ENCODE measurements around the gene UBE2F.
"Not testable (repeated sequence)": the region's sequence is repeated elsewhere in the genome, so short reads cannot be mapped to it uniquely, and the experiment has no call there.

Gene UBE2F

DNA sequence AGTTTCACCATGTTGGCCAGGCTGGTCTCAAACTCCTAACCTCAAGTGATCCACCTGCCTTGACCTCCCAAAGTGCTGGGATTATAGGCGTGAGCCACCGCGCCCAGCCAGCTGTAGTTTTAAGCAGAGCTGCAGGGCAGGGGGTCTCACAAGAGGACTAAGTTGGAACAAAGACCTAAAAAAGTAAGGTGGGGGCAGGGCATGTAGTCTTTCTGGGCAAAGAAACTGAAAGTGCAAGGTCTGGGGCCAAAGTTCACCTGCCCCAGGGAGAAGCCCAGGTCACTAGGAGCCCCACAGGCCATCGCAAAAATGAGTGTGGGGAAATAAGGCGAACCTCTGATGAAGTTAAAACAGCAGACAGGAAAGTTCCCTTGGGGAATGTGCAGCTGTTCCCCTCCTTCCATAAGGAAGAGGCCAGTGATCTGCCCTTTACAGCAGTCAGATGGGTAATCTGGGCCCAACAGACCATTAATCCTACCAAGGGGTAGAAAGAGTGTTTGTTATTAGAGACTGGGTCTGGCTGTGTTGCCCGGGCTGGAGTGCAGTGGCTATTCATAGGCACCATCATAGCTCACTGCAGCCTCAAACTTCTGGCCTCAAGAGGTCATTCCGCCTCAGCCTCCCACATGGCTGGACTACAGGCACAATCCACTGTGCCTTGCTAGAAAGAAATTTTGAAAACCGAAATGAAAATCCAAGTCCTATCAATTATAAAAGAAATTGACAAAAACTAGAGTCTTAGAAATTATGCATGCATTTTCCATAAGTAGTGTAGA lies 96.8 kb downstream of the UBE2F start:
- H3K4me1 ChIP-seq, result peaks cover 14% of the 10 kb centered on the region
- H3K27me3 ChIP-seq (ENCODE audit: low read depth), result no peaks in the 10 kb centered on the region
- no peaks in the 10 kb centered on the region for H3K9me3 ChIP-seq
- in situ Hi-C loops (cut with MboI; ENCODE audit: low sequenced_read_pairs), result no loop called here
- H3K4me3 ChIP-seq, result no peak overlapping the region
- no peak for DNase-seq (ENCODE audit: low spot score in 2 of 2)
- H3K36me3 ChIP-seq (replicated peaks), result peaks cover 47% of the 10 kb centered on the region

DNA sequence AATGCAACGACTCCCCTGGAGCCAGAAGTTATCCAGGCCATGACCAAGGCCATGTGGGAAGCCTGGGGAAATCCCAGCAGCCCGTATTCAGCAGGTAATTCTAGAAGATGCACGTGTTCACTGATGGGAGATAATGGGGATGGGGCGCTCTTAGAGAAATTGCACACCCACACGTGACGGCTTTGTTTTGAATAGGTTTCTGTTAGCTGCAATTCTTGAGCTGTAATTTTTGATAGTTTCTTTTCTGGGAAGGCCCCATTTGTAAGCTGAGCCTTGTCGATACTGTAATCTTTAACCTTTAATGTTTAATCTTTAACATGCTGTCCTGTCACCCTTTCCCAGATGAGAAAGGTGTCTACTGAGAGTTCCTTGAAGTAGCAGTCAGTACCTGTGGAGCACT lies 97.6 kb downstream of the UBE2F start:
- in situ Hi-C loops (cut with MboI; ENCODE audit: low sequenced_read_pairs), result no loop called here
- Histone ChIP-seq H3K27me3 (ENCODE audit: low read depth) (no peaks in the 10 kb centered on the region), H3K9me3 (no peaks in the 10 kb centered on the region), H3K4me3 (no peak overlapping the region), H3K4me1 (peaks cover 14% of the 10 kb centered on the region), H3K36me3 (replicated peaks) (peaks cover 55% of the 10 kb centered on the region)
- DNase-seq (ENCODE audit: low spot score in 2 of 2), result no peak

DNA sequence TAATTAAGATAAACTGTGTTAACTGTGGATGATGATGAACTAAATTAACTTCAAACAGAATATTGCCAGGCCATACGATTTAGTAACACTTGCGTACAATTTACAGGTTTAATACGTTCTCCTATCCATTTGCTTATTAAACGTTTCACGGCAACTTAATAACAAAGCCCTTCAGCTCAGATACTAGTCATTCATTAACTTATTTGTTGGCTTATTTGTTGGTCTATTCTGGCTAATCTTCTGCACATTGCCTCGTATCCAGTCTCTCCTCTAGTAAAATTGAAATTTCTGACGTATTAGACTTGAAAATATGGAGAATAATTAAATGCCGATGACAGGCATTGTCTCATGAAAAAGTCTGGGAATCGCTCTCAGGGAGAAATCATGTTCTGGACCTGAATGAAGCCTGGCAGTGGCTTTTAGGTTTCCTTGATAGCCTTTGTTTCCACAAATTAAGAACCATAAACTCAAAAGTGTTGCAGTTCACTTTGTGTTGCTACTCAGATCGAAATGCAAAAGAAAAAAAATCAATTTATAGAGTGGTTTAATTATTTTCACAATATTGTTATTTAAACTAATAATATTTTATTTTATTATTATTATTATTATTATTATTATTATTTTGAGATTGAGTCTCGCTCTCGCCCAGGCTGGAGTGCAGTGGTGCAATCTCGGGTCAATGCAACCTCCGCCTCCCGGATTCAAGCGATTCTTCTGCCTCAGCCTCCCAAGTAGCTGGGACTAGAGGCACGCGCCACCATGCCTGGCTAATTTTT lies 98.4 kb downstream of the UBE2F start:
- peaks cover 63% of the 10 kb centered on the region for H3K36me3 ChIP-seq (replicated peaks)
- peaks cover 9% of the 10 kb centered on the region for H3K4me1 ChIP-seq
- no peaks in the 10 kb centered on the region for H3K9me3 ChIP-seq
- in situ Hi-C loops (cut with MboI; ENCODE audit: low sequenced_read_pairs), result no loop called here
- no peaks in the 10 kb centered on the region for H3K27me3 ChIP-seq (ENCODE audit: low read depth)
- no peak for DNase-seq (ENCODE audit: low spot score in 2 of 2)
- no peak overlapping the region for H3K4me3 ChIP-seq

DNA sequence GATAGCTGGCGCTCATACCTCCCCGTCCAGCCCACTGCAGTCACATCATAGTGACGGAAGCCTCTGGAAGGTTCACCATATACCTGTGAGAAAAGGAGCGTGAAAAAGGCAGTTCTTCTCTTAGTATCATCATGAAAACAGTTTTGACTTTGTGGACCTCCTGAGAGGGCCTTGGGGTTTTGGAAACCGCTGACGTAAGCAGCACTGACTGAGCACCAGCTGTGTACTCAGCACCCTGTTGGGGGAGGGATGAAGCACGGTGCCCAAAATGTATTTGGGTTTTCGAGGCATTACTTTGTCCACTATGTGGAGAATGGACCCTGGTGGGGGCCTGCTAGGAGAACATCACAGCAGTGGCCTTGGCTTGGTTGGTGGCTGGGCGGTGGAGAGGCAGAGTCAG lies 99.4 kb downstream of the UBE2F start:
- no peak for DNase-seq (ENCODE audit: low spot score in 2 of 2)
- Histone ChIP-seq H3K4me3 (no peak overlapping the region), H3K27me3 (ENCODE audit: low read depth) (no peaks in the 10 kb centered on the region), H3K9me3 (no peaks in the 10 kb centered on the region), H3K4me1 (peaks cover 9% of the 10 kb centered on the region), H3K36me3 (replicated peaks) (peaks cover 70% of the 10 kb centered on the region)
- in situ Hi-C loops (cut with MboI; ENCODE audit: low sequenced_read_pairs), result no loop called here

DNA sequence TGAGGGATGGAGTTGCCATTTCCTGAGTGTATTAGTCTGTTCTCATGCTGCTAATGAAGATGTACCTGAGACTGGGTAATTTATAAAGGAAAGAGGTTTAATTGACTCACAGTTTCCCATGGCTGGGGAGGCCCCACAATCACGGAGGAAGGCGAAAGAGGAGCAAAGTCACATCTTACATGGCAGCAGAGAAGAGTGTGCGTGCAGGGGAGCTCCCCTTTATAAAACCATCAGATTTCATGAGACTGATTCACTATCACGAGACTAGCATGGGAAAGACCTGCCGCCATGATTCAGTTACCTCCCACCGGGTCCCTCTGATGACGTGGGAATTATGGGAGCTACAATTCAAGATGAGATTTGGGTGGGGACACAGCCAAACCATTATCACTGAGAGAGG lies 99.9 kb downstream of the UBE2F start:
- DNase-seq (ENCODE audit: low spot score in 2 of 2); H3K4me1 ChIP-seq; H3K4me3 ChIP-seq; in situ Hi-C loops (cut with MboI; ENCODE audit: low sequenced_read_pairs); H3K27me3 ChIP-seq (ENCODE audit: low read depth); H3K9me3 ChIP-seq: not testable (repeated sequence)
- peaks cover 75% of the 10 kb centered on the region for H3K36me3 ChIP-seq (replicated peaks)

DNA sequence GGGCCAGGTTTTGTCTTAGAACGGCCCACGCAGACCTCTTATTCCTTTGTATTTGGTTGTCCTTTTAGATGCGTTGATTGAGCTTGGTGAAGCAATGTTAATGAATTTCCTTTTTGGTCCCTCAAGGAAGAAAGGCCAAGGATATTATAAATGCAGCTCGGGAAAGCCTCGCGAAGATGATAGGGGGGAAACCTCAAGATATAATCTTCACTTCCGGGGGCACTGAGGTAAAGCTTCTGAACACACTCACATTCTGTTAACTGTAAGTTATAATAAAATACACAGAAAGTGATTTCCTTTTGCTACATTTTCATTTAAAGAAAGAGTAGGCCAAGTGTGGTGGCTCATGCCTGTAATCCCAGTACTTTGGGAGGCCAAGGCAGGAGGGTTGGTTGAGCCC lies 101.1 kb downstream of the UBE2F start:
- H3K36me3 ChIP-seq (replicated peaks), result peaks cover 85% of the 10 kb centered on the region

DNA sequence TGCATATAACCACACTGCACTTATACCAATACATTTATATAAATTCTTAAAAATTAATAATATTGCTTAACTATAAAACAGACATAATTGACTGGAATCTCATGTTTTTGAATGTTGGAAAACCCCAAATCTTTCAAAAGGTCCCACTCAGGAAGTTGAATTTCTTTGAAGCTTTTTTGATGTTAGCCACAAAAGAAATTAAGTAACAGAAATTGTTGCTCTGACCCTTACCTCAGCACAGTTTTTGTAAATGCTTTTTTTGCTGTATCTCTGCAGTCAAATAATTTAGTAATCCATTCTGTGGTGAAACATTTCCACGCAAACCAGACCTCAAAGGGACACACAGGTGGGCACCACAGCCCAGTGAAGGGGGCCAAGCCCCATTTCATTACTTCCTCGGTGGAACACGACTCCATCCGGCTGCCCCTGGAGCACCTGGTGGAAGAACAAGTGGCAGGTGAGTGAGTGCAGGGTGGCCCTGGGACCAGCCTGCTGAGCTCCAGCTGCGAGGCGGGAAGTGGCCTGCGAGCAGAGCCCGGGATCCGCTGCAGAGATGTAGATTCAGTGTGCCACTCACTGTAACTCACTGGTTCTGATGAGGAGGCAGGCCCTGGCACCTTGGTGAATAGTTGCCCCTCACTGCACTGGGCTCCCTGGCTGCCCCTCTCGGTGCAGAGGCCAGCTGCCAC lies 102.4 kb downstream of the UBE2F start:
- no peaks in the 10 kb centered on the region for H3K9me3 ChIP-seq
- no peak for DNase-seq (ENCODE audit: low spot score in 2 of 2)
- no peaks in the 10 kb centered on the region for H3K27me3 ChIP-seq (ENCODE audit: low read depth)
- H3K4me3 ChIP-seq, result no peak overlapping the region
- in situ Hi-C loops (cut with MboI; ENCODE audit: low sequenced_read_pairs), result no loop called here
- H3K36me3 ChIP-seq (replicated peaks), result peaks cover 91% of the 10 kb centered on the region
- H3K4me1 ChIP-seq, result no peaks in the 10 kb centered on the region; the same call in 1 of the 2 replicates

More for the DNA sequence above, 101.1 kb downstream of the UBE2F start:
- H3K4me3 ChIP-seq, result no peak overlapping the region
- no peaks in the 10 kb centered on the region; the same call in 1 of the 2 replicates for H3K4me1 ChIP-seq
- no peak for DNase-seq (ENCODE audit: low spot score in 2 of 2)
- in situ Hi-C loops (cut with MboI; ENCODE audit: low sequenced_read_pairs), result no loop called here
- H3K9me3 ChIP-seq, result no peaks in the 10 kb centered on the region
- no peaks in the 10 kb centered on the region for H3K27me3 ChIP-seq (ENCODE audit: low read depth)

DNA sequence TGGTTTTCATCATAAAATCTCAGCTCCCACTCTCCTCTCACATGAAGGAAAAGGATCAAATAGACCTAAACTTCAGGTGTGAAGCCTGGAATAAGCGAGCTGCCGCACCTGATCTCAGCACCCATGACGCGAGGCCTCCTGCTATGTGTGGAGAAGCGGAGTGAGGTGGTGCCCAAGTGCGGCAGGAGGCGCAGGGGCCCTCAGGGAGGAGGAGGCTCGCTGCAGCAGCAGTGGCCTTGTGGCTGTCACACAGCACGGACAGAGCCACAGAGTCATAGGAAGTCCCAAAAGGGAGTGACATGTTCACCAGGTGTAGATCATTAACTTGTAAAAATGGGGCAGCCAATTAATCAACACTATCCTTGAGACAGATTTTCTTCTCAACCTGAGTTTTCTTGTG lies 103.1 kb downstream of the UBE2F start:
- Histone ChIP-seq H3K9me3 (no peaks in the 10 kb centered on the region), H3K4me1 (no peaks in the 10 kb centered on the region; the same call in 1 of the 2 replicates), H3K4me3 (no peak overlapping the region), H3K36me3 (replicated peaks) (peaks cover 92% of the 10 kb centered on the region), H3K27me3 (ENCODE audit: low read depth) (no peaks in the 10 kb centered on the region)
- in situ Hi-C loops (cut with MboI; ENCODE audit: low sequenced_read_pairs), result no loop called here
- no peak for DNase-seq (ENCODE audit: low spot score in 2 of 2)

DNA sequence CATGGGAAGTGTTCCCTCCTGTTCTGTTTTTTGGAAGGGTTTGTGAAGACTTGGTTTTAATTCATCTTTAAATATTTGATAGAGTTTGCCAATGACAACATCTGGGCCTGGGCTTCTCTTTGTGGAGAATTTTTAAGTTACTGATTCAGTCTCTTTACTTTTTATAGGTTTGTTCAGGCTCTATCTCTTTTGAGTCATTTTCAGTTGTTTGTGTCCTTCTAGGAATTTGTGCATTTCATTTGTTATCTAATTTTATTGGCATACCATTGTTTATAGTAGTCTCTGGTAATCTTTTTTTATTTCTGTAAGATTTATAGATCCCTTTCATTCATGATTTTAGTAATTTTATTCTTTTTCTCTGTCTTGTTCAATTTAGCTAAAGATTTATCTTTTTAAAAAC lies 108.6 kb downstream of the UBE2F start:
- in situ Hi-C loops (cut with MboI; ENCODE audit: low sequenced_read_pairs), result no loop called here
- Histone ChIP-seq H3K27me3 (ENCODE audit: low read depth) (no peaks in the 10 kb centered on the region), H3K4me1 (peaks cover 7% of the 10 kb centered on the region), H3K9me3 (no peaks in the 10 kb centered on the region), H3K36me3 (replicated peaks) (peaks cover 50% of the 10 kb centered on the region), H3K4me3 (no peak overlapping the region)
- no peak for DNase-seq (ENCODE audit: low spot score in 2 of 2)

DNA sequence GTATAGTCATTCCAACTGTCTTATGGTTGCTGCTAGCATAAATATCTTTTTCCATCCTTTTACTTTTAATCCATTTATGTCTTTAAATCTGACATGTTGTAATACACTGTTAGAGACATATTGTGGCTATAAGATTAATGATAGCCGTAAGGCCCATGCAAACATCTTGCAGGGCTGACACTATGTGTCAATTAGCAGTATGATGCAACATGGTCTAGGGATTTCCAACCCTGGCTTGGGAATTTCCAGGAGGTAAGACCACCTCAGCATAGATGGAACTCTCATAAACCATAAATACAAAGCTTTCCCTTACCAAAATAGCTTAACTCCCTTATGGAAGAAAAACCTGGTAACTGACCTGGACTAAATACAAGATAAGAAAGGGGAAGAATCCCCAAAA lies 110.5 kb downstream of the UBE2F start:
- in situ Hi-C loops (cut with MboI; ENCODE audit: low sequenced_read_pairs), result no loop called here
- DNase-seq (ENCODE audit: low spot score in 2 of 2), result no peak
- Histone ChIP-seq H3K4me3 (no peak overlapping the region), H3K27me3 (ENCODE audit: low read depth) (no peaks in the 10 kb centered on the region), H3K36me3 (replicated peaks) (peaks cover 52% of the 10 kb centered on the region), H3K4me1 (peaks cover 7% of the 10 kb centered on the region), H3K9me3 (no peaks in the 10 kb centered on the region)

DNA sequence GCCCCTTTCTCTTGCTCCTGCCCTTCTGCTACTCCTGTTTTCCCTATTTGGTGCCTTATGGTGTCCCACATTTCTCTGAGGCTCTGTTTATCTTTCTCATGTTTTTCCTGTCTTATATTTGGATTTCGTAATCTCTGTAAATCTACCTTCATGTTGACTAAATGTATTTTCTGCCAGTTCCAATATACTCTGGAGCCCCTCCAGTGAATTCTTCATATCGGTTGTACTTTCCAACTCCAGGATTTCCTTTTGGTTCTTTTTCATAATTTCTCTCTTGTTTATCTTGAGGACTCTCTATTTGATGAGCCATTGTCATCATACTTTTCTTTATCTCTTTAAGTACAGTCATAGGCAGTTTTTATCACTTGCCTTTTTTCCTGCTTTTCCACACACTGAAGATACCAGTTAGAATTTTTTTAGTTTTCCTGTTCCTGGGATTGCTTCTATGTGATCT lies 113.1 kb downstream of the UBE2F start:
- Histone ChIP-seq H3K4me3 (no peak overlapping the region), H3K36me3 (replicated peaks) (peaks cover 43% of the 10 kb centered on the region), H3K27me3 (ENCODE audit: low read depth) (no peaks in the 10 kb centered on the region), H3K9me3 (no peaks in the 10 kb centered on the region), H3K4me1 (peaks cover 7% of the 10 kb centered on the region)
- no peak for DNase-seq (ENCODE audit: low spot score in 2 of 2)
- in situ Hi-C loops (cut with MboI; ENCODE audit: low sequenced_read_pairs), result no loop called here

DNA sequence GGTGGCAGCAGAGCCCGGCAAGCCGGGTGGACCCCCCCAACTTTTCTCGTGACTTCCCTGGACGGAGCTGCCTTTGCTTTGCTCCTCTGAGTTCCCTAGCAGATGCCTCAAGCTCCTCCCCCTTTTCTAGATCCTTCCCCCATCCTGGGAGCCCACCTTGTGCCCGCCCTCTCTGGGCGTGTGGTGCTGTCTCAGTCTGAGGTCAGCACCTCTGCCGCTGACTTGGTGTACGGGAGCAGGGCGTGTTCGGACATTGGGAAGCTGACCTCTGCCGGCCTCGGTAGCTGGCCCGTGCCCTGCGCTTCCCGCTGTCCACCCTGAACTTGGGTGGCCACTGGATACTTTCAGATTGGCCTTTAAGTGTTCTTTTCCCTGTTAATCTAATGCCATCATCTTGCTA lies 113.7 kb downstream of the UBE2F start:
- Histone ChIP-seq H3K4me3 (no peak overlapping the region), H3K4me1 (peaks cover 7% of the 10 kb centered on the region), H3K9me3 (no peaks in the 10 kb centered on the region), H3K27me3 (ENCODE audit: low read depth) (no peaks in the 10 kb centered on the region), H3K36me3 (replicated peaks) (peaks cover 42% of the 10 kb centered on the region)
- in situ Hi-C loops (cut with MboI; ENCODE audit: low sequenced_read_pairs), result no loop called here
- no peak for DNase-seq (ENCODE audit: low spot score in 2 of 2)

DNA sequence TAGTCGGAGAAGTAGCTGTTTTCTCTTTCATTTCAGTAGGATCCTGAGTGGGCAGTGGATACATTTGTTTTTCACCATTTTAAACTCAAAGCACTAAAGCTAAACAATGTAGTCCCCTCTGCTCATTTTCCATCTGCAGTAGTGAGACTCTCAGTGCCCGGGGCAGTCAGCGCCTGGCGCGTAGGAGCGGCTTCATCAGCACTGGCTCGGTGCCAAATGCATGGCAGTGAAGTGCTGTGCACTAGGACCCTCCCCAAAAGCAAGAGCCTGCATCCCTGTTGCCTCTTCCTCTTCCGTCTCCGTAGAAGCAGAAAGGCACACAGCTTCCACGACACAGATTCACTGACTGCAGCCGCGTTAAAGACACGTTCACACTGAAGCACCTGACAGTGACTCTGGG lies 114.3 kb downstream of the UBE2F start:
- Histone ChIP-seq H3K4me3 (no peak overlapping the region), H3K9me3 (no peaks in the 10 kb centered on the region), H3K27me3 (ENCODE audit: low read depth) (no peaks in the 10 kb centered on the region), H3K4me1 (peaks cover 7% of the 10 kb centered on the region), H3K36me3 (replicated peaks) (peaks cover 47% of the 10 kb centered on the region)
- no peak for DNase-seq (ENCODE audit: low spot score in 2 of 2)
- in situ Hi-C loops (cut with MboI; ENCODE audit: low sequenced_read_pairs), result no loop called here

DNA sequence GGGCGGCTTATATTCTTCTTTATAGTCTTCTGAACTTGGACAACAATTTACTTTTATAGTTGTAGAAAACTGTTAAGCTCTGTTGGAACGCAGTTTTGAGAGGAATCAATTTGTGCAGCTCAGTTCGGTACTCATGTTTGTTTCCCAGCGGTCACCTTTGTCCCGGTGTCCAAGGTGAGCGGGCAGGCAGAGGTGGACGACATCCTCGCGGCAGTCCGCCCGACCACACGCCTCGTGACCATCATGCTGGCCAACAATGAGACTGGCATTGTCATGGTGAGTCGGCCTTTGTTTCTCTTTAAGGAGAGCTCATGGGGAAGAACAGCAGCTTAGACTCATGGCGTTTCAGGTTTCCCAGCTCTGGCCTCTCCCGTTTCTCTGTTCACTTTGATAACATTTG lies 114.7 kb downstream of the UBE2F start:
- in situ Hi-C loops (cut with MboI; ENCODE audit: low sequenced_read_pairs), result no loop called here
- peaks cover 47% of the 10 kb centered on the region for H3K36me3 ChIP-seq (replicated peaks)

More for the DNA sequence above, 114.7 kb downstream of the UBE2F start:
- Histone ChIP-seq H3K4me3 (no peak overlapping the region), H3K9me3 (no peaks in the 10 kb centered on the region), H3K27me3 (ENCODE audit: low read depth) (no peaks in the 10 kb centered on the region), H3K4me1 (peaks cover 7% of the 10 kb centered on the region)
- DNase-seq (ENCODE audit: low spot score in 2 of 2), result no peak

Measured in HAP-1 (cell line).